IPS DF 4.7 (cell line): ENCODE results near the gene VGF.
A peak's percentile ranks its signal among the peaks of the same experiment; 100 is the strongest.

Source experiments
- DNase-seq: peaks from one replicate; pipeline ENCODE4 v3.0.0-alpha.2; 2013; ENCODE audit warnings: low spot score; ENCODE audit errors: extremely low read depth

Gene VGF

GRCh38 chr7:101166909-101167644, 1.7 kb upstream of the VGF start:
- no peak for DNase-seq

DNA sequence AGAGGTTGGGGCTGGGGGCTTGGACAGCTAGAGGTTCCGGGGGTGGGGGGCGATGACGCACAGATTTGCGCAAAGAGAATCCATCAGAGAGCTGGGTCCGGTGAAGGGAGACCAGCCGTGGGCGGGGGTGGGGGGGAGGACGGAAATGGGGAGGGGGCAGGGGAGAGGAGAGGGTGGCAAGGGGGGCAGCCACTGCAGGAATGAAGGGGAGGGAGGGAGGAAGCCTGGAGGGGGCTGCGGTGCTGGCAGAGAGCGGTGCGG, 1.2 kb upstream of the VGF start:
- no peak for DNase-seq

DNA sequence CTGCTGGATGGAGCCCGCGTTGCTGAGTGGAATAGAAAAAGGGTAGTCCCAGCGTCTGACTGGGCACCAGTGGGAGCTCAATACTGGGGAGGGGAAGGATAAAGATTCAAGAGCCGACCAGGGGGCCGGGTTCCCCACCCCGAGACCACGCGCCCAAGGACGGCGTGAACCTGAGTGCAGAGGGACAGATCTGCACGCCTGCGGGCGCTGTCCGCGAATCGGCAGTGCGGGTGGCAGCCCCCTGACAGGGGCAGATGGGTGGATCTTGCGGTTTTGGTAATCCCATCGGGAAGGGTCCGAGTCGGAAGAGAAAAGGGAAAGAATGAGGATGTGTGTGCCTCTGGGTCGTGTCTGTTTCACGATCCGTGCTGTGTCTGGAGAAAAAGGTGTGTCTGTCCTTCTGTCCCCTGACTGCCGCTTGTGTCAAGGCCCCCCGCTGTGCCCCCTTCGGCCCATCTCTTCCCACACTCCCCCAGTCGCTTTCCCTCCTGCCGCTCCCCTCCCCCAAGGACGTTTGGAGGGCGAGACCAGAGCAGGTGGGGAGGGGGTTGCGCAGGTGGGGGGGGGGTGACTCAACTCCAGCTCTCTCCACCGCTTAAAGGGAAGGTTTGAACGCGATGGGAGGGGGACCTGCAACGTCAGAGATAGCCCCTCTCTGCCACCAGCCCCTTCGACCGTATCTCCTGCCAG, 734 bp upstream of the VGF start:
- DNase-seq, result no peak

- no peak for DNase-seq
These were observed 1.1 kb downstream of the VGF start for GRCh38 chr7:101164071-101164840.

DNA sequence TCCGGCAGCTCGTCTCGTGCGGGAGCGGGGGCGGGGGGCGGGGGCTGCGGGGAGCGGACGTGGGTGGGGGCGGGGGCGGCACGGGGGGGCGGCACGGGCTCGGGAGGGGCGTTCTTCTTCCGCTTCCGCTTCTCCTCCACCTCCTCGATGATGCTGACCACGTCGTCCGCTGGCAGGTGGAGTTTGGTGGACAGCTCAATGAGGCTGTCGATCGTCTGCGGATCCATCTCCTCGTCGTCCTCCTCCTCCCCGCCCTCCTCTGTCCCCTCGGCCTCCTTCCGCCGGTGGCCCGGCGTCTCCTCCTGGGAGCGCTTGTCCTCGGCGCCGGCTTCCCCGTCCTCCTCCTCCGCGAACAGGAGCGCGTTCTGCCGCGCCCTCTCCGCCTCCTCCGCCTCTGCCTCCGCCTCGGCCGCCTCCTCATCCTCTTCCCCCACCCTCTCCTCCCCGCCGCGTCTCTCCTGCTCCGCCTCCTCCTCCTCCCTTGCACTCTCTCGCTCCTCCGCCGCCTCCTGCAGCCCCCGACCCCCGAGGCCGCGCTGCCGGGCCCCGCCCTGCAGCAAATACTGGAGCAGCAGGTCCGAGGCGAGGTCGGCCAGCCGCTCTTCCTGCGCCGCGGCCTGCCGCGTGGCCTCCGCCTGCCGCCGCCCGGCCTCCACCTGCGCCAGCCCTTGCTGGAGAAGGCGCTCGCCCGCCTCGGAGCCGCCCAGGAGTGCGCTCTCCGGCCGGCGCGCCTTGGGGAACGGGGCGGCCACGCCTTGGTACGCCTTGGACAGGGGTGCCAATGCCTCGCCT, 1.9 kb downstream of the VGF start:
- no peak for DNase-seq

- no peak for DNase-seq
These were observed 2.7 kb downstream of the VGF start for GRCh38 chr7:101162551-101163278.

DNA sequence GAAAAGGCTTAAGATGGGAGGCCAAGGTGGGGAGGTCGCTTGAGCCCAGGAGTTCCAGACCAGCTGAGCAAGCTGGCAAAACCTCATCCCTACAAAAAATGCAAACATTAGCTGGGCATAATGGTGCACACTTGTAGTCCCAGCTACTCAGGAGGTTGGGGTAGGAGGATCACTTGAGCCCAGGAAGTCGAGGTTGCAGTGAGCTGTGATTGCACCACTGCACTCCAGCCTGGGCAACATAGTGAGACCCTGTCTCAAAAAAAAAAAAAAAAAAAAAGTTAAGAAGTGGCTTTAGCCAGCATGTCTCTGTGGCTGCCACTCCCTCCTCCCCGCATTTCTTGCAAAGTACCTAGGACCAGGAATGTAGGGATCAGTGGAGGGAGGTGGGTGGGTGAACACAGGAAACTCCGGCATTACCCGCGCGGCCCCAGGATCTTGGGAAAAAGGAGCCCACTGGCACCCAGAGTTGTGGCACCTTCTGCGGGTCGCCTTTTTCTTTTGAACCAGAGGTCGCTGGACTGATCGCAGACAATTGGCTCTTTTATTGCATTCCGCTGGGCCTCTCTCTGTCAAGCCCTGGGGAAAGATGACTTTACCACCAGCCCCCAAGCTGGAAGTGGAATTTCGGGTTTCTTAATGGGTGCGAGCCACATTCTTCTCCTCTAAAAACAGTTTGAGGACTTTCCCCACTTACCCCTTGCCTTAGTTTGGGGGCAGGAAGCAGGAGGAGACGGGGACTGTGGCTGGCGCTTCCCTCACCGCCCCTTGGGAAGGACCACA, 3.5 kb downstream of the VGF start:
- DNase-seq, result no peak

GRCh38 chr7:101160910-101161309, 4.5 kb downstream of the VGF start:
- no peak for DNase-seq

DNA sequence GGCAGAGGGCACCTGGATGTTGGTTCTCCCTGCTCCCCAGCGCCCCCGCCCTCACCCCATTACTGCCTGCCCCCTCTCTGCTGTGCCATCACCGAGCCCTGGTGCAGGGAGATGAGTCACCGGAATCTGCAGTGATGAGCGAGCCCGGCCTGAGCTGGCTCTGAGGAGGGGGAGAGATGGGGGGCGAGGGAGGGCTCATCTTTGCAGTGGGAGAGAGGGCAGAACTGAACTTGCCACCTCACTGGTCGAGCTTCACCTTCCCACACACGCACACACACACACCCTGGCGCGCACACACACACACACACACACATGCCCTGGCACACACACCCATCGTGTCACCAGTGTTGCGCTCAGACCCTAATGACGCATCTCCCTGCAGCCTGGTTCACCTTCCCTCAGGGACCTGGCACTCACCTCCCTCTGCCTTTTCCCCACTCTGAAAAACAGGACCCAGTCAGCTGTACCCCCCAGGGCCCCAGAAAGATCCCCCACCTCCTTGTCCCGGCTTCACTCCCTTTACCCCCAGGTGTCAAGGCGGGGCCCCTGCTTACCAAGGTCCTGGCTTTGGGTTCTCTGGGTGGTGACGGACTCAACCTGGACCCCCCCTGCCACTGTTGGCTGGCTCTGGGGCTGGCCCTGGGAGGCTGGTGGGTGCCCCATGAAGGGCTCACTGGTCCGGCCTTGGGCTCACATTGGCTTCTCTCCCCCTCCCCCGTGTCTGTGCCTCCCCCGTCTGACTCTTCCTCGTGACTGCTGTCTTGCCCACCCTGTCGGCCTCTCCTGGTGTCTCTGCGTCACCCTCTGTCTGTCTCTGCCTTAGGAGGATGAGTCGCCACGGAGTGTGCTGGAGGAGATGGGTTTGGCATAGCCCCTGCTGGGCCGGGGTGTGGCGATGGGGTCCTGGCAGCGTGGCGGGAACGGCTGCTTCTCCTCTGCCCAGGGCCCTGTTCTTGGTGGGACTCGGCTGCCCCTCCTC, 5.4 kb downstream of the VGF start:
- no peak for DNase-seq

- DNase-seq, result no peak
These were observed 8.3 kb downstream of the VGF start for GRCh38 chr7:101156866-101157589.

- no peak for DNase-seq
These were observed 9.1 kb downstream of the VGF start for GRCh38 chr7:101156277-101156676.

GRCh38 chr7:101155303-101155702, 10.1 kb downstream of the VGF start:
- no peak for DNase-seq

- no peak for DNase-seq
These were observed 10.7 kb downstream of the VGF start for GRCh38 chr7:101154693-101155102.

GRCh38 chr7:101153969-101154692, 11.2 kb downstream of the VGF start, which contains the start of gene AP1S1:
Gene AP1S1, plus strand, starts transcription at chr7:101154476. Its CDS starts 39 bp downstream, at chr7:101154515.
- peak; percentile 99 for DNase-seq

GRCh38 chr7:101151908-101152651, 13.3 kb downstream of the VGF start:
- DNase-seq, result no peak

- no peak for DNase-seq
These were observed 24.5 kb downstream of the VGF start for GRCh38 chr7:101140746-101141382.

- no peak for DNase-seq
These were observed 25.1 kb downstream of the VGF start for GRCh38 chr7:101140339-101140699.
